Endothelial cell of hepatic sinusoid (primary cell): ENCODE results near the gene MRAS.
"Not testable (repeated sequence)": the region's sequence is repeated elsewhere in the genome, so short reads cannot be mapped to it uniquely, and the experiment has no call there.

Source experiments
- in situ Hi-C: cut with HindIII; loops from 2 replicates; pipeline ENCODE4 v1.10.0; 2017; ENCODE audit warnings: low sequenced_read_pairs

Gene MRAS

GRCh38 chr3:138440121-138440521 is 91.7 kb downstream of the MRAS start:
- in situ Hi-C loops = no loop called here

GRCh38 chr3:138440596-138440995 is 92.2 kb downstream of the MRAS start:
- in situ Hi-C loops = no loop called here

GRCh38 chr3:138441256-138441655 is 92.9 kb downstream of the MRAS start:
- in situ Hi-C loops = no loop called here

GRCh38 chr3:138441742-138442141 is 93.4 kb downstream of the MRAS start:
- in situ Hi-C loops = no loop called here

GRCh38 chr3:138442433-138442832 is 94.1 kb downstream of the MRAS start:
- in situ Hi-C loops = no loop called here

- in situ Hi-C loops = no loop called here
These were observed 94.7 kb downstream of the MRAS start for GRCh38 chr3:138443091-138443490.

GRCh38 chr3:138443521-138444503 is 95.4 kb downstream of the MRAS start:
- in situ Hi-C loops = no loop called here

- in situ Hi-C loops = no loop called here
These were observed 96.9 kb downstream of the MRAS start for GRCh38 chr3:138445236-138445635.

GRCh38 chr3:138445654-138446053 is 97.3 kb downstream of the MRAS start:
- in situ Hi-C loops = no loop called here

- in situ Hi-C loops = no loop called here
These were observed 100.3 kb downstream of the MRAS start for GRCh38 chr3:138448631-138449030.

- in situ Hi-C loops = no loop called here
These were observed 101.1 kb downstream of the MRAS start for GRCh38 chr3:138449490-138449889.

GRCh38 chr3:138450181-138450580 is 101.8 kb downstream of the MRAS start:
- in situ Hi-C loops = no loop called here

- in situ Hi-C loops = no loop called here
These were observed 102.5 kb downstream of the MRAS start for GRCh38 chr3:138450704-138451424.

- in situ Hi-C loops = no loop called here
These were observed 103.3 kb downstream of the MRAS start for GRCh38 chr3:138451595-138452162.

GRCh38 chr3:138452436-138452835 is 104.1 kb downstream of the MRAS start:
- in situ Hi-C loops = no loop called here

GRCh38 chr3:138453940-138454339 is 105.6 kb downstream of the MRAS start:
- in situ Hi-C loops = not testable (repeated sequence)
